ENCODE measurements around the gene ACTA1.
A peak's percentile ranks its signal among the peaks of the same experiment; 100 is the strongest.

The ACTA1 gene

GRCh38 chr1:229447809-229448252 lies 13.9 kb upstream of the ACTA1 start:
- in situ Hi-C loops (cut with MboI; ENCODE audit: low sequenced_read_pairs, unreplicated experiment), result no loop called here
- no peak for DNase-seq (ENCODE audit: low spot score)
- TF ChIP-seq CTCF (IDR thresholded peaks at IDR 0.05; ENCODE audit: borderline replicate concordance, control extremely low read depth, extremely low read depth, insufficient read depth, missing control alignments), result no peak

- DNase-seq (ENCODE audit: low spot score), result no peak
- in situ Hi-C loops (cut with MboI; ENCODE audit: low sequenced_read_pairs, unreplicated experiment), result no loop called here
- TF ChIP-seq CTCF (IDR thresholded peaks at IDR 0.05; ENCODE audit: borderline replicate concordance, control extremely low read depth, extremely low read depth, insufficient read depth, missing control alignments), result no peak
Observed at GRCh38 chr1:229445828-229446227, 11.9 kb upstream of the ACTA1 start.

GRCh38 chr1:229440851-229441537 lies 7.1 kb upstream of the ACTA1 start:
- in situ Hi-C loops (cut with MboI; ENCODE audit: low sequenced_read_pairs, unreplicated experiment), result no loop called here
- peak; percentile 82 for DNase-seq (ENCODE audit: low spot score)
- TF ChIP-seq CTCF (IDR thresholded peaks at IDR 0.05; ENCODE audit: borderline replicate concordance, control extremely low read depth, extremely low read depth, insufficient read depth, missing control alignments), result no peak

- in situ Hi-C loops (cut with MboI; ENCODE audit: low sequenced_read_pairs, unreplicated experiment), result no loop called here
- TF ChIP-seq CTCF (IDR thresholded peaks at IDR 0.05; ENCODE audit: borderline replicate concordance, control extremely low read depth, extremely low read depth, insufficient read depth, missing control alignments), result no peak
- no peak for DNase-seq (ENCODE audit: low spot score)
Observed at GRCh38 chr1:229438021-229438420, 4.1 kb upstream of the ACTA1 start.

- in situ Hi-C loops (cut with MboI; ENCODE audit: low sequenced_read_pairs, unreplicated experiment), result no loop called here
- DNase-seq (ENCODE audit: low spot score), result no peak
- TF ChIP-seq CTCF (IDR thresholded peaks at IDR 0.05; ENCODE audit: borderline replicate concordance, control extremely low read depth, extremely low read depth, insufficient read depth, missing control alignments), result no peak
Observed at GRCh38 chr1:229437443-229437842, 3.5 kb upstream of the ACTA1 start.

GRCh38 chr1:229436201-229436600 lies 2.3 kb upstream of the ACTA1 start:
- in situ Hi-C loops (cut with MboI; ENCODE audit: low sequenced_read_pairs, unreplicated experiment), result no loop called here
- no peak for DNase-seq (ENCODE audit: low spot score)
- TF ChIP-seq CTCF (IDR thresholded peaks at IDR 0.05; ENCODE audit: borderline replicate concordance, control extremely low read depth, extremely low read depth, insufficient read depth, missing control alignments), result no peak

Data from GM13976 (cell line).